Measurements from ENCODE around the gene OR9Q1. TPM values are rescaled to one million over a fixed set of nuclear protein-coding genes. Genes with fewer than 3 reads are reported as not detected.
"Not testable (repeated sequence)": the region's sequence is repeated elsewhere in the genome, so short reads cannot be mapped to it uniquely, and the experiment has no call there.

OR9Q1 gene
- total RNA-seq, 5 donors from 2014 or later (not counting 1 experiment from before 2014, with no cell fraction given), result not detected

DNA sequence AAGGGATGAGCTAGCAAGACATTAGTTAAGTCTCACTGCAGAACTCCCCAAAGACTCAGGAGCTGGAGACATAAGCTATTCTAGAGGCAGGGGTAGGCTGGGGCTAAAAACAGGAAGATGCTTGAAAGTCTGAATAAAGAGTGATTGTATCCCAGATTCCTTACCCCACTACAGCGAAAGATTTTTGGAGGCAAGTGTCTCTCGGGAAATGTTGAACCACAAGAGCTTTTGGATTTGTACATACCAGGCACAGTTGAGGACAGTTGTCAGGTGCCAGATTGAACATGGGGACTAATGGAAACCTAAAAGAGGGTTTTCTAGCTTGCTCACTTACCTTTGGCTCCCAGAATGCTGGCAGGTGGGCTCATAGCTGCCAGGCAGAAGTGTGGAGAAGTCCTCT is 43.5 kb upstream of the OR9Q1 start:
- Mint-ChIP-seq H3K4me3 (no peak overlapping the region), H3K27ac (no peak overlapping the region), H3K4me1 (no peaks in the 10 kb centered on the region), H3K27me3 (peaks cover 9 to 10% of the 10 kb centered on the region in 2 donors), H3K9me3 (peaks cover 0 to 4% (median 3%) of the 10 kb centered on the region in 3 donors), H3K36me3 (no peaks in the 10 kb centered on the region)
- ATAC-seq (replicated peaks in 1 of 4) (no peak), DNase-seq (no peak)
- POLR2A ChIA-PET, result interaction anchor here in 1 of 2 donors (0.6 kb wide), 1 partner anchor 31 kb away, joined by 4 read pairs; no protein-coding TSS in a partner anchor
- Histone ChIP-seq H3K27me3 (replicated peaks in 1 of 2; ENCODE audit: control insufficient read depth in 2 of 2, extremely low read depth in 1 of 2, insufficient read depth in 2 of 2, low read length in 1 of 2) (peaks cover 0 to 4% of the 10 kb centered on the region in 2 experiments), H3K27ac (ENCODE audit: low read length) (no peak overlapping the region), H3K9me3 (no peaks in the 10 kb centered on the region), H3K4me1 (ENCODE audit: control insufficient read depth in 1 of 2, extremely low read depth in 1 of 2, insufficient read depth in 2 of 2, low read length in 2 of 2) (no peaks in the 10 kb centered on the region), H3K4me3 (ENCODE audit: control insufficient read depth in 1 of 2, extremely low read depth in 1 of 2, low read length in 1 of 2) (no peak overlapping the region), H3K36me3 (ENCODE audit: control insufficient read depth in 2 of 2, extremely low read depth in 1 of 2, insufficient read depth in 1 of 2, low read length in 1 of 2) (no peaks in the 10 kb centered on the region)
- whole genome bisulfite sequencing (ENCODE audit: insufficient coverage), result no CpG with 5 or more reads among the region's 2 CpGs
- CTCF ChIA-PET, result no interaction called here

DNA sequence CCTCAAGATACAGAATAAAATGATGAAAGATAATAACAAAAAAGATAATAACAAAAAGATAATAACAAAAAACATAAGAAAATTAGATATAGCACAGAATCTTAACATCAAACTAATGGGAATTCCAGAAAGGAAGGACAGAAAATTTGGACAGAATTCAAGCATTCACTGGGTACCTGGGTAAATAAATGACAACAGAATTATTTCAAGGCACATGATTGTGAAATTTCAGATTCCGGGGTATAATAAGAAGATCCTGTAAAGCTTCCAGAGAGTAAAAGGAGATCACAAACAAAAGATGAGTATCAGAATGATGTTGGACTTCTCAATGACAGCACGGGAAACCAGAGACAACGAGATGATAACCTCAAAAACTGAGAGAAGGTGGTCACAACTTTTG is 42.1 kb upstream of the OR9Q1 start:
- ChIA-PET CTCF (no interaction called here), POLR2A (no interaction called here)
- no peak overlapping the region for H3K4me3 ChIP-seq (ENCODE audit: control insufficient read depth in 1 of 2, extremely low read depth in 1 of 2, low read length in 1 of 2)

DNA sequence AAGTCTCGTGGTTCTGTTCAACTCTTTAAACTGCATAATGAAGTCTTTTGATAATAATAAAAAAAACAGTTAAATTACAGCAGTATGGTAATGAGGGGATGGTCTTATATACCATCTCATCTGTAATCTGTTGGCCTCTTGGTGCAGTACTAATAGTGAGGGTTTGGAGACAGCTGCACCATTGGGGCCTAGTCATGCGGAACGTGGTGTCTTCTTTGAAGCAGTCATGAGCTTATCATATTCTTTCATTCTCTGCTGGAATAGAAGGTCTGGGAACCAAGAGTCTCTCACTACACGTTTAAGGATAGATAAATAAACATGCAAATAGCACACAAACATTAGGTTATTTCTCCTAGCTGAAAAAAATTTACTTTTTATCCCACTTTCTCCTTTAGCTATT is 40.9 kb upstream of the OR9Q1 start:
- no peaks in the 10 kb centered on the region for H3K4me1 Mint-ChIP-seq
- no peak overlapping the region for H3K27ac ChIP-seq (ENCODE audit: low read length)
- no peaks in the 10 kb centered on the region for H3K9me3 ChIP-seq
- peaks cover 0 to 5% (median 4%) of the 10 kb centered on the region in 3 donors for H3K9me3 Mint-ChIP-seq
- no peak overlapping the region for H3K4me3 ChIP-seq (ENCODE audit: control insufficient read depth in 1 of 2, extremely low read depth in 1 of 2, low read length in 1 of 2)
- no peaks in the 10 kb centered on the region for H3K36me3 ChIP-seq (ENCODE audit: control insufficient read depth in 2 of 2, extremely low read depth in 1 of 2, insufficient read depth in 1 of 2, low read length in 1 of 2)
- DNase-seq, result no peak
- H3K27me3 Mint-ChIP-seq, result peaks cover 9 to 10% of the 10 kb centered on the region in 2 donors
- no peaks in the 10 kb centered on the region for H3K4me1 ChIP-seq (ENCODE audit: control insufficient read depth in 1 of 2, extremely low read depth in 1 of 2, insufficient read depth in 2 of 2, low read length in 2 of 2)
- ChIA-PET POLR2A (interaction anchor here in 1 of 2 donors (0.6 kb wide), 1 partner anchor 577 kb away, joined by 3 read pairs; no protein-coding TSS in a partner anchor), CTCF (no interaction called here)
- no peak for ATAC-seq (replicated peaks in 1 of 4)
- no peak overlapping the region for H3K27ac Mint-ChIP-seq
- H3K27me3 ChIP-seq (replicated peaks in 1 of 2; ENCODE audit: control insufficient read depth in 2 of 2, extremely low read depth in 1 of 2, insufficient read depth in 2 of 2, low read length in 1 of 2), result peaks cover 0 to 1% of the 10 kb centered on the region in 2 experiments
- no peak overlapping the region for H3K4me3 Mint-ChIP-seq
- H3K36me3 Mint-ChIP-seq, result no peaks in the 10 kb centered on the region
- WGBS (ENCODE audit: insufficient coverage), result 83% methylated on average over 2 of the region's 4 CpGs

More for the DNA sequence above, 42.1 kb upstream of the OR9Q1 start:
- no peaks in the 10 kb centered on the region for H3K36me3 Mint-ChIP-seq
- DNase-seq, result no peak
- H3K4me1 Mint-ChIP-seq, result no peaks in the 10 kb centered on the region
- WGBS (ENCODE audit: insufficient coverage), result 83% methylated on average over 1 of the region's 3 CpGs
- H3K27ac Mint-ChIP-seq, result no peak overlapping the region
- no peak for ATAC-seq (replicated peaks in 1 of 4)
- Histone ChIP-seq H3K27ac (ENCODE audit: low read length) (no peak overlapping the region), H3K36me3 (ENCODE audit: control insufficient read depth in 2 of 2, extremely low read depth in 1 of 2, insufficient read depth in 1 of 2, low read length in 1 of 2) (no peaks in the 10 kb centered on the region), H3K9me3 (no peaks in the 10 kb centered on the region), H3K4me1 (ENCODE audit: control insufficient read depth in 1 of 2, extremely low read depth in 1 of 2, insufficient read depth in 2 of 2, low read length in 2 of 2) (no peaks in the 10 kb centered on the region), H3K27me3 (replicated peaks in 1 of 2; ENCODE audit: control insufficient read depth in 2 of 2, extremely low read depth in 1 of 2, insufficient read depth in 2 of 2, low read length in 1 of 2) (peaks cover 0 to 4% of the 10 kb centered on the region in 2 experiments)
- no peak overlapping the region for H3K4me3 Mint-ChIP-seq
- H3K27me3 Mint-ChIP-seq, result peaks cover 9 to 10% of the 10 kb centered on the region in 2 donors
- H3K9me3 Mint-ChIP-seq, result peaks cover 0 to 4% (median 0%) of the 10 kb centered on the region in 3 donors

DNA sequence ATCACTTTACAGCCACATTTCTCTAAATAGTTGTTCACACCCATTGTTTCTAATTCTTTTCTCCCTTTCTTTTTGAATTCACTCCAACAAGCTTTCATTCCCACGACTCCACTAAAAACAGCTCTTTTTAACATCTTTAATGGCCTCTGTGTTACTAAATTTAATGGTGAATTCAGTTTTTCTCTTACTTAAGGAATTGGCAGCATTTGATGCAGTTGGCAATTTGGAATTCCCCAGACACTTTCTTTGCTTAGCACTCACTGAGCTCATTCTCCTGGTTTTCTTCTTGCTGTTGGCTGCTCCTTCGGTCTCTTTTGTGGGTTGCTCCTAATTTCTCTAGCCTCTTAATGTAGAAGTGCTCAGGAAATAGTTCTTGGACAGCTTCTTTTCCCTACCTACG is 40.5 kb upstream of the OR9Q1 start:
- H3K4me3 Mint-ChIP-seq, result no peak overlapping the region
- POLR2A ChIA-PET, result interaction anchor here in 1 of 2 donors (0.6 kb wide), 1 partner anchor 577 kb away, joined by 3 read pairs; no protein-coding TSS in a partner anchor
- DNase-seq (no peak), ATAC-seq (replicated peaks in 1 of 4) (no peak)
- peaks cover 9 to 10% of the 10 kb centered on the region in 2 donors for H3K27me3 Mint-ChIP-seq
- Histone ChIP-seq H3K4me1 (ENCODE audit: control insufficient read depth in 1 of 2, extremely low read depth in 1 of 2, insufficient read depth in 2 of 2, low read length in 2 of 2) (no peaks in the 10 kb centered on the region), H3K36me3 (ENCODE audit: control insufficient read depth in 2 of 2, extremely low read depth in 1 of 2, insufficient read depth in 1 of 2, low read length in 1 of 2) (no peaks in the 10 kb centered on the region), H3K27ac (ENCODE audit: low read length) (no peak overlapping the region), H3K4me3 (ENCODE audit: control insufficient read depth in 1 of 2, extremely low read depth in 1 of 2, low read length in 1 of 2) (no peak overlapping the region), H3K9me3 (no peaks in the 10 kb centered on the region), H3K27me3 (replicated peaks in 1 of 2; ENCODE audit: control insufficient read depth in 2 of 2, extremely low read depth in 1 of 2, insufficient read depth in 2 of 2, low read length in 1 of 2) (no peaks in the 10 kb centered on the region)
- H3K9me3 Mint-ChIP-seq, result peaks cover 3 to 8% (median 5%) of the 10 kb centered on the region in 3 donors
- H3K27ac Mint-ChIP-seq, result no peak overlapping the region
- H3K4me1 Mint-ChIP-seq, result no peaks in the 10 kb centered on the region
- no CpG with 5 or more reads among the region's 3 CpGs for WGBS (ENCODE audit: insufficient coverage)
- CTCF ChIA-PET, result no interaction called here
- no peaks in the 10 kb centered on the region for H3K36me3 Mint-ChIP-seq

DNA sequence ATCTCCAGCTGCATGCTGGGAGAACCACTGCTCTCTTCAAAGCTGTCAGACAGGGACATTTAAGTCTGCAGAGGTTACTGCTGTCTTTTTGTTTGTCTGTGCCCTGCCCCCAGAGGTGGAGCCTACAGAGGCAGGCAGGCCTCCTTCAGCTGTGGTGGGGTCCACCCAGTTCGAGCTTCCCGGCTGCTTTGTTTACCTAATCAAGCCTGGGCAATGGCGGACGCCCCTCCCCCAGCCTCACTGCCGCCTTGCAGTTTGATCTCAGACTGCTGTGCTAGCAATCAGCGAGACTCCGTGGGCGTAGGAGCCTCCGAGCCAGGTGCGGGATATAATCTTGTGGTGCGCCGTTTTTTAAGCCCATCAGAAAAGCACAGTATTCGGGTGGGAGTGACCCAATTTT is 24.2 kb upstream of the OR9Q1 start:
- ATAC-seq (replicated peaks in 1 of 4); H3K27me3 ChIP-seq (replicated peaks in 1 of 2; ENCODE audit: control insufficient read depth in 2 of 2, extremely low read depth in 1 of 2, insufficient read depth in 2 of 2, low read length in 1 of 2); H3K9me3 Mint-ChIP-seq; DNase-seq; POLR2A ChIA-PET; H3K27ac ChIP-seq (ENCODE audit: low read length); H3K27ac Mint-ChIP-seq; H3K36me3 Mint-ChIP-seq; CTCF ChIA-PET; H3K36me3 ChIP-seq (ENCODE audit: control insufficient read depth in 2 of 2, extremely low read depth in 1 of 2, insufficient read depth in 1 of 2, low read length in 1 of 2); H3K9me3 ChIP-seq; H3K4me1 Mint-ChIP-seq; H3K4me3 ChIP-seq (ENCODE audit: control insufficient read depth in 1 of 2, extremely low read depth in 1 of 2, low read length in 1 of 2); H3K4me3 Mint-ChIP-seq; H3K4me1 ChIP-seq (ENCODE audit: control insufficient read depth in 1 of 2, extremely low read depth in 1 of 2, insufficient read depth in 2 of 2, low read length in 2 of 2): not testable (repeated sequence)
- H3K27me3 Mint-ChIP-seq, result peaks cover 18 to 21% of the 10 kb centered on the region in 2 donors
- WGBS (ENCODE audit: insufficient coverage), result no CpG with 5 or more reads among the region's 13 CpGs

DNA sequence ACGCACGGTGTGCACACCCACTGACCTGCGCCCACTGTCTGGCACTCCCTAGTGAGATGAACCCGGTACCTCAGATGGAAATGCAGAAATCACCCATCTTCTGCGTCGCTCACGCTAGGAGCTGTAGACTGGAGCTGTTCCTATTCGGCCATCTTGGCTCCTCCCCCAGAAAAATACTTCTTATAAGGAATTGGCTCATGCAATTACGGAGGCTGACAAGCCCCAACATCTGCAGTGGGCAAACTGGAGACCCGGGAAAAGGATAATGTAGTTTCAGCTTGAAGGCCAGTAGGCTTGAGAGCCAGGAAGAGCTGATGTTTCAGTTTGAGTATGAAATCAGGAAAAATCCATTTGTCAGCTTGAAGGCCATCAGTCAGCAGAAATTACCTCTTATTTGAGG is 23.7 kb upstream of the OR9Q1 start:
- H3K27ac Mint-ChIP-seq; H3K36me3 ChIP-seq (ENCODE audit: control insufficient read depth in 2 of 2, extremely low read depth in 1 of 2, insufficient read depth in 1 of 2, low read length in 1 of 2); H3K27ac ChIP-seq (ENCODE audit: low read length); H3K9me3 Mint-ChIP-seq; ATAC-seq (replicated peaks in 1 of 4); H3K4me3 ChIP-seq (ENCODE audit: control insufficient read depth in 1 of 2, extremely low read depth in 1 of 2, low read length in 1 of 2); DNase-seq; CTCF ChIA-PET; H3K9me3 ChIP-seq; POLR2A ChIA-PET; H3K4me1 ChIP-seq (ENCODE audit: control insufficient read depth in 1 of 2, extremely low read depth in 1 of 2, insufficient read depth in 2 of 2, low read length in 2 of 2); H3K27me3 ChIP-seq (replicated peaks in 1 of 2; ENCODE audit: control insufficient read depth in 2 of 2, extremely low read depth in 1 of 2, insufficient read depth in 2 of 2, low read length in 1 of 2); H3K4me1 Mint-ChIP-seq; H3K4me3 Mint-ChIP-seq; H3K36me3 Mint-ChIP-seq: not testable (repeated sequence)
- 100% methylated on average over 1 of the region's 10 CpGs for WGBS (ENCODE audit: insufficient coverage)
- peaks cover 22 to 24% of the 10 kb centered on the region in 2 donors for H3K27me3 Mint-ChIP-seq

DNA sequence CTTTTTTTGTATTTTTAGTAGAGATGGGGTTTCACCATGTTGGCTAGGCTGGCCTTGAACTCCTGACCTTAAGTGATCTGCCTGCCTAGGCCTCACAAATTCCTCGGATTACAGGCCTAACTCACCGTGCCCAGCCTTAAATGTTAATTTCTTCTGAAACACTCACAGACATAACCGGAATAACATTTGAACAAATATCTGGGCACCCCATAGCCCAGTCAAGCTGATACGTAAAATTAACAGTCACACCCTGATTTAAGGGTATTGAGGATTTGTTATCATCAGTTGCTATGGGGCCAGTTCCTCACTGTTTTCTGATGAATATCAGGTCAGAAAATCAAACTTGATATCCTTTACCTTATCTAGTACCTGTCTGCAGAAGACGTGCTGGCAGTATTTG is 23.0 kb upstream of the OR9Q1 start:
- Mint-ChIP-seq H3K27ac (no peak overlapping the region), H3K4me3 (no peak overlapping the region), H3K4me1 (peaks cover 0 to 11% (median 3%) of the 10 kb centered on the region in 3 donors), H3K27me3 (peaks cover 26 to 28% of the 10 kb centered on the region in 2 donors), H3K36me3 (no peaks in the 10 kb centered on the region), H3K9me3 (no peaks in the 10 kb centered on the region)
- DNase-seq (no peak), ATAC-seq (replicated peaks in 1 of 4) (no peak)
- no peak overlapping the region for H3K4me3 ChIP-seq (ENCODE audit: control insufficient read depth in 1 of 2, extremely low read depth in 1 of 2, low read length in 1 of 2)
- no CpG with 5 or more reads among the region's 5 CpGs for WGBS (ENCODE audit: insufficient coverage)
- H3K36me3 ChIP-seq (ENCODE audit: control insufficient read depth in 2 of 2, extremely low read depth in 1 of 2, insufficient read depth in 1 of 2, low read length in 1 of 2), result no peaks in the 10 kb centered on the region
- peaks cover 0 to 4% of the 10 kb centered on the region in 2 experiments for H3K27me3 ChIP-seq (replicated peaks in 1 of 2; ENCODE audit: control insufficient read depth in 2 of 2, extremely low read depth in 1 of 2, insufficient read depth in 2 of 2, low read length in 1 of 2)
- no peaks in the 10 kb centered on the region for H3K4me1 ChIP-seq (ENCODE audit: control insufficient read depth in 1 of 2, extremely low read depth in 1 of 2, insufficient read depth in 2 of 2, low read length in 2 of 2)
- H3K27ac ChIP-seq (ENCODE audit: low read length), result no peak overlapping the region
- POLR2A ChIA-PET, result no interaction called here
- no peaks in the 10 kb centered on the region for H3K9me3 ChIP-seq
- CTCF ChIA-PET, result no interaction called here
